Activated naive CD8-positive, alpha-beta T cell (primary cell): ENCODE measurements around the gene HS6ST3.

Experiments used
- H3K27ac Mint-ChIP-seq: one replicate; pipeline ENCODE4 v1.8.0; 2021; ENCODE audit warnings: mixed read lengths
- H3K27me3 Mint-ChIP-seq: one replicate; pipeline ENCODE4 v1.8.0; 2021; ENCODE audit warnings: mixed read lengths
- H3K36me3 Mint-ChIP-seq: one replicate; pipeline ENCODE4 v1.8.0; 2021; ENCODE audit warnings: mixed read lengths
- H3K4me1 Mint-ChIP-seq: one replicate; pipeline ENCODE4 v1.8.0; 2021; ENCODE audit warnings: low read depth, mixed read lengths
- H3K4me3 Mint-ChIP-seq: one replicate; pipeline ENCODE4 v1.8.0; 2021; ENCODE audit warnings: mild to moderate bottlenecking, mixed read lengths
- H3K9me3 Mint-ChIP-seq: one replicate; pipeline ENCODE4 v1.8.0; 2021; ENCODE audit warnings: low read depth, mixed read lengths

The HS6ST3 gene

GRCh38 chr13:96796091-96796633 lies 706.3 kb downstream of the HS6ST3 start:
- Mint-ChIP-seq H3K9me3 (no peaks in the 10 kb centered on the region), H3K27ac (no peak overlapping the region), H3K27me3 (no peaks in the 10 kb centered on the region), H3K4me1 (no peaks in the 10 kb centered on the region), H3K4me3 (no peak overlapping the region), H3K36me3 (no peaks in the 10 kb centered on the region)

GRCh38 chr13:96797136-96797535 lies 707.2 kb downstream of the HS6ST3 start:
- Mint-ChIP-seq H3K27me3 (no peaks in the 10 kb centered on the region), H3K4me1 (no peaks in the 10 kb centered on the region), H3K9me3 (no peaks in the 10 kb centered on the region), H3K27ac (no peak overlapping the region), H3K4me3 (no peak overlapping the region), H3K36me3 (no peaks in the 10 kb centered on the region)

- H3K4me3 Mint-ChIP-seq, result no peak overlapping the region
- H3K27me3 Mint-ChIP-seq, result no peaks in the 10 kb centered on the region
- no peaks in the 10 kb centered on the region for H3K36me3 Mint-ChIP-seq
- H3K27ac Mint-ChIP-seq, result no peak overlapping the region
- H3K9me3 Mint-ChIP-seq, result no peaks in the 10 kb centered on the region
- no peaks in the 10 kb centered on the region for H3K4me1 Mint-ChIP-seq
Observed at GRCh38 chr13:96803456-96804100, 713.7 kb downstream of the HS6ST3 start.

- H3K4me3 Mint-ChIP-seq, result no peak overlapping the region
- H3K27ac Mint-ChIP-seq, result no peak overlapping the region
- no peaks in the 10 kb centered on the region for H3K9me3 Mint-ChIP-seq
- H3K27me3 Mint-ChIP-seq, result no peaks in the 10 kb centered on the region
- H3K36me3 Mint-ChIP-seq, result no peaks in the 10 kb centered on the region
- H3K4me1 Mint-ChIP-seq, result no peaks in the 10 kb centered on the region
Observed at GRCh38 chr13:96804174-96804573, 714.3 kb downstream of the HS6ST3 start.

GRCh38 chr13:96806746-96807145 lies 716.8 kb downstream of the HS6ST3 start:
- no peaks in the 10 kb centered on the region for H3K9me3 Mint-ChIP-seq
- H3K36me3 Mint-ChIP-seq, result no peaks in the 10 kb centered on the region
- H3K27ac Mint-ChIP-seq, result no peak overlapping the region
- H3K4me3 Mint-ChIP-seq, result no peak overlapping the region
- no peaks in the 10 kb centered on the region for H3K27me3 Mint-ChIP-seq
- no peaks in the 10 kb centered on the region for H3K4me1 Mint-ChIP-seq

GRCh38 chr13:96809366-96810096 lies 719.6 kb downstream of the HS6ST3 start:
- Mint-ChIP-seq H3K27ac (no peak overlapping the region), H3K4me3 (no peak overlapping the region), H3K4me1 (no peaks in the 10 kb centered on the region), H3K9me3 (peaks cover 2% of the 10 kb centered on the region), H3K36me3 (no peaks in the 10 kb centered on the region), H3K27me3 (no peaks in the 10 kb centered on the region)

- no peaks in the 10 kb centered on the region for H3K4me1 Mint-ChIP-seq
- H3K36me3 Mint-ChIP-seq, result no peaks in the 10 kb centered on the region
- H3K27ac Mint-ChIP-seq, result no peak overlapping the region
- H3K4me3 Mint-ChIP-seq, result no peak overlapping the region
- H3K27me3 Mint-ChIP-seq, result no peaks in the 10 kb centered on the region
- peaks cover 4% of the 10 kb centered on the region for H3K9me3 Mint-ChIP-seq
Observed at GRCh38 chr13:96810104-96810503, 720.2 kb downstream of the HS6ST3 start.

GRCh38 chr13:96811049-96811448 lies 721.1 kb downstream of the HS6ST3 start:
- H3K27me3 Mint-ChIP-seq, result no peaks in the 10 kb centered on the region
- H3K9me3 Mint-ChIP-seq, result peaks cover 4% of the 10 kb centered on the region
- H3K27ac Mint-ChIP-seq, result no peak overlapping the region
- no peaks in the 10 kb centered on the region for H3K4me1 Mint-ChIP-seq
- H3K4me3 Mint-ChIP-seq, result no peak overlapping the region
- no peaks in the 10 kb centered on the region for H3K36me3 Mint-ChIP-seq

GRCh38 chr13:96816261-96816660 lies 726.4 kb downstream of the HS6ST3 start:
- Mint-ChIP-seq H3K4me3 (no peak overlapping the region), H3K36me3 (no peaks in the 10 kb centered on the region), H3K4me1 (no peaks in the 10 kb centered on the region), H3K27ac (no peak overlapping the region), H3K27me3 (no peaks in the 10 kb centered on the region), H3K9me3 (peaks cover 4% of the 10 kb centered on the region)

GRCh38 chr13:96816874-96817273 lies 727.0 kb downstream of the HS6ST3 start:
- H3K4me3 Mint-ChIP-seq, result no peak overlapping the region
- no peaks in the 10 kb centered on the region for H3K4me1 Mint-ChIP-seq
- H3K9me3 Mint-ChIP-seq, result peaks cover 4% of the 10 kb centered on the region
- H3K36me3 Mint-ChIP-seq, result no peaks in the 10 kb centered on the region
- no peaks in the 10 kb centered on the region for H3K27me3 Mint-ChIP-seq
- H3K27ac Mint-ChIP-seq, result no peak overlapping the region

- Mint-ChIP-seq H3K4me3 (no peak overlapping the region), H3K9me3 (peaks cover 4% of the 10 kb centered on the region), H3K27me3 (no peaks in the 10 kb centered on the region), H3K36me3 (no peaks in the 10 kb centered on the region), H3K4me1 (no peaks in the 10 kb centered on the region), H3K27ac (no peak overlapping the region)
Observed at GRCh38 chr13:96817336-96817941, 727.5 kb downstream of the HS6ST3 start.

GRCh38 chr13:96819375-96819774 lies 729.5 kb downstream of the HS6ST3 start:
- H3K27me3 Mint-ChIP-seq, result no peaks in the 10 kb centered on the region
- no peak overlapping the region for H3K4me3 Mint-ChIP-seq
- peaks cover 3% of the 10 kb centered on the region for H3K9me3 Mint-ChIP-seq
- no peaks in the 10 kb centered on the region for H3K4me1 Mint-ChIP-seq
- no peak overlapping the region for H3K27ac Mint-ChIP-seq
- H3K36me3 Mint-ChIP-seq, result no peaks in the 10 kb centered on the region

- H3K4me3 Mint-ChIP-seq, result no peak overlapping the region
- no peaks in the 10 kb centered on the region for H3K36me3 Mint-ChIP-seq
- no peaks in the 10 kb centered on the region for H3K9me3 Mint-ChIP-seq
- H3K4me1 Mint-ChIP-seq, result no peaks in the 10 kb centered on the region
- H3K27ac Mint-ChIP-seq, result no peak overlapping the region
- no peaks in the 10 kb centered on the region for H3K27me3 Mint-ChIP-seq
Observed at GRCh38 chr13:96821381-96821780, 731.5 kb downstream of the HS6ST3 start.

GRCh38 chr13:96821971-96822370 lies 732.1 kb downstream of the HS6ST3 start:
- H3K4me3 Mint-ChIP-seq, result no peak overlapping the region
- H3K27me3 Mint-ChIP-seq, result no peaks in the 10 kb centered on the region
- H3K4me1 Mint-ChIP-seq, result no peaks in the 10 kb centered on the region
- H3K36me3 Mint-ChIP-seq, result no peaks in the 10 kb centered on the region
- no peaks in the 10 kb centered on the region for H3K9me3 Mint-ChIP-seq
- no peak overlapping the region for H3K27ac Mint-ChIP-seq

- Mint-ChIP-seq H3K4me1 (no peaks in the 10 kb centered on the region), H3K27me3 (no peaks in the 10 kb centered on the region), H3K9me3 (no peaks in the 10 kb centered on the region), H3K4me3 (no peak overlapping the region), H3K36me3 (no peaks in the 10 kb centered on the region), H3K27ac (no peak overlapping the region)
Observed at GRCh38 chr13:96822895-96823294, 733.0 kb downstream of the HS6ST3 start.
